ENCODE results near the gene ANKFY1.

The ANKFY1 gene

GRCh38 chr17:4263282-4264215 lies at the start of gene ANKFY1:
Gene ANKFY1 (minus strand): TSS chr17:4263979. CDS start chr17:4263941, 38 bp downstream.
- in situ Hi-C loops (cut with MboI; ENCODE audit: low pct_unique_long_range_greater_than_20kb, low sequenced_read_pairs, unreplicated experiment) = no loop called here
- peak; percentile 98 for DNase-seq (ENCODE audit: low spot score)
- TF ChIP-seq, protein P1, sequence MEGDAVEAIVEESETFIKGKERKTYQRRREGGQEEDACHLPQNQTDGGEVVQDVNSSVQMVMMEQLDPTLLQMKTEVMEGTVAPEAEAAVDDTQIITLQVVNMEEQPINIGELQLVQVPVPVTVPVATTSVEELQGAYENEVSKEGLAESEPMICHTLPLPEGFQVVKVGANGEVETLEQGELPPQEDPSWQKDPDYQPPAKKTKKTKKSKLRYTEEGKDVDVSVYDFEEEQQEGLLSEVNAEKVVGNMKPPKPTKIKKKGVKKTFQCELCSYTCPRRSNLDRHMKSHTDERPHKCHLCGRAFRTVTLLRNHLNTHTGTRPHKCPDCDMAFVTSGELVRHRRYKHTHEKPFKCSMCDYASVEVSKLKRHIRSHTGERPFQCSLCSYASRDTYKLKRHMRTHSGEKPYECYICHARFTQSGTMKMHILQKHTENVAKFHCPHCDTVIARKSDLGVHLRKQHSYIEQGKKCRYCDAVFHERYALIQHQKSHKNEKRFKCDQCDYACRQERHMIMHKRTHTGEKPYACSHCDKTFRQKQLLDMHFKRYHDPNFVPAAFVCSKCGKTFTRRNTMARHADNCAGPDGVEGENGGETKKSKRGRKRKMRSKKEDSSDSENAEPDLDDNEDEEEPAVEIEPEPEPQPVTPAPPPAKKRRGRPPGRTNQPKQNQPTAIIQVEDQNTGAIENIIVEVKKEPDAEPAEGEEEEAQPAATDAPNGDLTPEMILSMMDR (IDR thresholded peaks at IDR 0.05; ENCODE audit: extremely low read depth, insufficient read depth, missing control alignments) = peak; percentile 24

DNA sequence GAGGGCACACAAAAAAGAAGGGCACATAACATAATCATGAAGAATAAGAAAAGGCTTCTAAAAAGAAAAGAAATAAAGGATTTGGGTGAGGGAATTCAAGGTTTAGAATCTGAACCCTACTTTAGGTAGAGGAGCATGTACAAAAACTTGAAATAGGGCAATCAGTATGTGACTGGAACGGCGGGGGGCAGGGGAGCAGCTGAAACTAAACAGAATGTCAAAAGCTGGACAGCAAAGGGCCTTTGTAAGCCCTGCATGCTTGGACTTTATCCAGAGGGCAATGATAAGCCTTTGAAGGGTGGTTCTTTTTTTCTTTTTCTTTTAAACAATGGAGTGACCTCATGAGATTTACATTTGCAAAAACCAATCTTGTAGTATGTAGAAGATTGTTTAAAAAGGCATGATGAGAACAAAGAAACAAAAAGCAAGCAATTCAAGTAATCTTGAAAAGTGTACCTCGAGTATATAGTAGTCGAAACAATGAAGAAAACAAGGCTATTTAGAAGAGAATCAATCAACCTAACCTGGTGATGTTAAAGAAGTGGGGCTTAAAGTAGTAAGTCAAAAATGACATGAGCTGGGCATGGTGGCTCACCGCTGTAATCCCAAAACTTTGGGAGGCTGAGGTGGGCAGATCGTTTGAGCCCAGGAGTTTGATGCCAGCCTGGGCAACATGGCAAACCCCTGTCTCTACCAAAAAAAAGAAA lies 46.7 kb upstream of the ANKFY1 start:
- TF ChIP-seq, protein P1 (IDR thresholded peaks at IDR 0.05; ENCODE audit: extremely low read depth, insufficient read depth, missing control alignments) = no peak
- DNase-seq (ENCODE audit: low spot score) = no peak
- in situ Hi-C loops (cut with MboI; ENCODE audit: low pct_unique_long_range_greater_than_20kb, low sequenced_read_pairs, unreplicated experiment) = no loop called here

GRCh38 chr17:4309897-4310296 lies 46.1 kb upstream of the ANKFY1 start:
- TF ChIP-seq, protein P1 (IDR thresholded peaks at IDR 0.05; ENCODE audit: extremely low read depth, insufficient read depth, missing control alignments) = no peak
- in situ Hi-C loops (cut with MboI; ENCODE audit: low pct_unique_long_range_greater_than_20kb, low sequenced_read_pairs, unreplicated experiment) = no loop called here
- DNase-seq (ENCODE audit: low spot score) = no peak

DNA sequence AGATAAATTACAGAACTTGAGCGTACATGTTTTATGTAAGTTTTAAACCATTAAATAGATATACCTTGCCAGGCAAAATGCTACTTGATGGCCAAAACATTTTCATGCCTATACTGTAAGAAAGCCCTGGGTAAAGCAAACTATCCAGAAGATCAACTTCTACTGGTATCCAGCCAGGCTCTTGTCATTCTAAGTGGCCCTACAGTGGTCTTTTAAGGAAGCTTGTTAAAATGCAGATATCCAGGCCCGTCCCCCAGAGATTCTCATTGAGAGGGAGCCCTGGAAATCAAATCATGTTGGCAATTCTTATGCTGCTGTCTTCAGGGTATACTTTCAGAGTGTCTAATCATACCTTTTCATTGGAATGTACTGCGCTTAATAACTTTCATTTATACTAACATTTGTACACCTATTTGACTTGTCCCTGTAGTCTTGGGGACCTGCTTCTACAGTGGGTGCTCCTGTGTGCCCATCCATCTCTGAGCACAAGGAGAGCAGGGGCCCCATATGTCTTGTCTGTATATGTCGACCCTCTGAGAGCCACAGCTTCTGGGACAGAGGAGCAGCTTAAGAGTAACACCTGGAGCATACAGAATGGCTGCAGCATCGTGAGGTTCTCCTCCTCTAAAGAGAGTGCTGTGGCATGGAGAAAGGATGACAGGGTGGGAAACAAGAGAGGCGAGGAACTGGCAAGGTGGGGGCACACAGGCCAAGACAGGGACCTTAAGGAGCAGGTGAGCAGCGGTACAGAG lies 43.6 kb upstream of the ANKFY1 start:
- in situ Hi-C loops (cut with MboI; ENCODE audit: low pct_unique_long_range_greater_than_20kb, low sequenced_read_pairs, unreplicated experiment) = no loop called here
- TF ChIP-seq, protein P1 (IDR thresholded peaks at IDR 0.05; ENCODE audit: extremely low read depth, insufficient read depth, missing control alignments) = no peak
- no peak for DNase-seq (ENCODE audit: low spot score)

- TF ChIP-seq, protein P1 (IDR thresholded peaks at IDR 0.05; ENCODE audit: extremely low read depth, insufficient read depth, missing control alignments) = no peak
- in situ Hi-C loops (cut with MboI; ENCODE audit: low pct_unique_long_range_greater_than_20kb, low sequenced_read_pairs, unreplicated experiment) = no loop called here
- no peak for DNase-seq (ENCODE audit: low spot score)
Observed at GRCh38 chr17:4305224-4305623, 41.4 kb upstream of the ANKFY1 start.

- TF ChIP-seq, protein P1 (IDR thresholded peaks at IDR 0.05; ENCODE audit: extremely low read depth, insufficient read depth, missing control alignments) = peak; percentile 71
- peak; percentile 63 for DNase-seq (ENCODE audit: low spot score)
- in situ Hi-C loops (cut with MboI; ENCODE audit: low pct_unique_long_range_greater_than_20kb, low sequenced_read_pairs, unreplicated experiment) = no loop called here
Observed at GRCh38 chr17:4304417-4305027, 40.7 kb upstream of the ANKFY1 start.
